ENCODE measurements around the gene DMRTC1. TPM values are rescaled to one million over a fixed set of nuclear protein-coding genes. Genes with fewer than 3 reads are reported as not detected.
"Not testable (repeated sequence)": the region's sequence is repeated elsewhere in the genome, so short reads cannot be mapped to it uniquely, and the experiment has no call there.

DMRTC1 gene
- total RNA-seq, 1 donor from 2014 or later, result 1.4 TPM

GRCh38 chrX:72912315-72912714 lies 31.3 kb downstream of the DMRTC1 start, which contains the start of gene FAM236C:
FAM236C (plus strand) TSS chrX:72912615; CDS start chrX:72912715, 100 bp downstream.
- not testable (repeated sequence) for H3K36me3 Mint-ChIP-seq (ENCODE audit: unreplicated experiment); H3K4me3 Mint-ChIP-seq (ENCODE audit: unreplicated experiment); H3K9me3 Mint-ChIP-seq (ENCODE audit: unreplicated experiment); H3K27me3 Mint-ChIP-seq (ENCODE audit: unreplicated experiment); DNase-seq; H3K27ac Mint-ChIP-seq (ENCODE audit: unreplicated experiment); H3K4me1 Mint-ChIP-seq (ENCODE audit: low read depth, unreplicated experiment)

- not testable (repeated sequence) for H3K27ac Mint-ChIP-seq (ENCODE audit: unreplicated experiment); H3K36me3 Mint-ChIP-seq (ENCODE audit: unreplicated experiment); H3K4me1 Mint-ChIP-seq (ENCODE audit: low read depth, unreplicated experiment); H3K9me3 Mint-ChIP-seq (ENCODE audit: unreplicated experiment); DNase-seq; H3K4me3 Mint-ChIP-seq (ENCODE audit: unreplicated experiment); H3K27me3 Mint-ChIP-seq (ENCODE audit: unreplicated experiment)
Measured at GRCh38 chrX:72889740-72890139, 53.9 kb downstream of the DMRTC1 start.

- not testable (repeated sequence) for H3K4me1 Mint-ChIP-seq (ENCODE audit: low read depth, unreplicated experiment); H3K4me3 Mint-ChIP-seq (ENCODE audit: unreplicated experiment); H3K9me3 Mint-ChIP-seq (ENCODE audit: unreplicated experiment); DNase-seq; H3K27ac Mint-ChIP-seq (ENCODE audit: unreplicated experiment); H3K36me3 Mint-ChIP-seq (ENCODE audit: unreplicated experiment); H3K27me3 Mint-ChIP-seq (ENCODE audit: unreplicated experiment)
Measured at GRCh38 chrX:72882898-72883297, 60.7 kb downstream of the DMRTC1 start.

- H3K4me3 Mint-ChIP-seq (ENCODE audit: unreplicated experiment); H3K9me3 Mint-ChIP-seq (ENCODE audit: unreplicated experiment); H3K4me1 Mint-ChIP-seq (ENCODE audit: low read depth, unreplicated experiment); H3K27ac Mint-ChIP-seq (ENCODE audit: unreplicated experiment); H3K27me3 Mint-ChIP-seq (ENCODE audit: unreplicated experiment); H3K36me3 Mint-ChIP-seq (ENCODE audit: unreplicated experiment); DNase-seq: not testable (repeated sequence)
Measured at GRCh38 chrX:72837532-72837931, 106.1 kb downstream of the DMRTC1 start.

GRCh38 chrX:72830701-72831100 lies 112.9 kb downstream of the DMRTC1 start:
- not testable (repeated sequence) for H3K4me3 Mint-ChIP-seq (ENCODE audit: unreplicated experiment); H3K27me3 Mint-ChIP-seq (ENCODE audit: unreplicated experiment); H3K4me1 Mint-ChIP-seq (ENCODE audit: low read depth, unreplicated experiment); H3K9me3 Mint-ChIP-seq (ENCODE audit: unreplicated experiment); DNase-seq; H3K36me3 Mint-ChIP-seq (ENCODE audit: unreplicated experiment); H3K27ac Mint-ChIP-seq (ENCODE audit: unreplicated experiment)

Other genes starting within 250 kb of the DMRTC1 start
- gene PHKA1, start 229.5 kb downstream of the DMRTC1 start, total RNA-seq (ENCODE audit: unreplicated experiment), result 3.1 TPM
- 1.8 TPM for gene DMRTC1B, start 166.9 kb downstream of the DMRTC1 start, total RNA-seq (ENCODE audit: unreplicated experiment)
- gene FAM236B, start 161.2 kb downstream of the DMRTC1 start, total RNA-seq (ENCODE audit: unreplicated experiment), result not detected
- gene FAM236D, start 135.6 kb downstream of the DMRTC1 start, total RNA-seq (ENCODE audit: unreplicated experiment), result not detected
- gene FAM236C, start 31.2 kb downstream of the DMRTC1 start, total RNA-seq (ENCODE audit: unreplicated experiment), result not detected
- gene FAM236A, start 5.6 kb downstream of the DMRTC1 start, total RNA-seq (ENCODE audit: unreplicated experiment), result not detected
- gene PABPC1L2B, start 59.1 kb upstream of the DMRTC1 start, total RNA-seq (ENCODE audit: unreplicated experiment), result 1.5 TPM
- gene PABPC1L2A, start 135.7 kb upstream of the DMRTC1 start, total RNA-seq (ENCODE audit: unreplicated experiment), result 1.5 TPM